ENCODE measurements around the gene DOCK8. TPM values are rescaled to one million over a fixed set of nuclear protein-coding genes. Genes with fewer than 3 reads are reported as not detected.

Gene DOCK8
- total RNA-seq, 1 donor from 2014 or later, result 4.4 TPM

GRCh38 chr9:459491-460444, 245.1 kb downstream of the DOCK8 start:
- H3K9me3 ChIP-seq (ENCODE audit: insufficient read depth, low read depth, low read length), result no peaks in the 10 kb centered on the region
- H3K27ac Mint-ChIP-seq (ENCODE audit: unreplicated experiment), result no peak overlapping the region
- no peaks in the 10 kb centered on the region for H3K79me2 ChIP-seq (ENCODE audit: insufficient read depth, low read length)
- no peak for DNase-seq (ENCODE audit: low read depth)
- no peak for FAIRE-seq
- H3K4me1 Mint-ChIP-seq (ENCODE audit: low read depth, unreplicated experiment), result peaks cover 1% of the 10 kb centered on the region
- H4K20me1 ChIP-seq (ENCODE audit: insufficient read depth, low read length), result no peaks in the 10 kb centered on the region
- TF ChIP-seq EZH2 (IDR thresholded peaks at IDR 0.05; ENCODE audit: insufficient read depth, low read length) (no peak), CTCF (IDR thresholded peaks at IDR 0.05; ENCODE audit: insufficient read depth, low read depth, low read length) (no peak)
- no peaks in the 10 kb centered on the region for H3K9me3 Mint-ChIP-seq (ENCODE audit: unreplicated experiment)
- no peak overlapping the region for H3K4me3 ChIP-seq (ENCODE audit: insufficient read depth, low read depth, low read length)
- peaks cover 2% of the 10 kb centered on the region for H3K27me3 ChIP-seq (ENCODE audit: insufficient read depth, low read length)
- no peak overlapping the region for H3K4me2 ChIP-seq (ENCODE audit: low read length)
- no peak overlapping the region for H3K4me3 Mint-ChIP-seq (ENCODE audit: unreplicated experiment)
- no peak overlapping the region for H2AFZ ChIP-seq (ENCODE audit: low read depth, low read length)
- H3K4me1 ChIP-seq (ENCODE audit: insufficient read depth, low read length), result no peaks in the 10 kb centered on the region
- no peaks in the 10 kb centered on the region for H3K36me3 ChIP-seq (ENCODE audit: insufficient read depth, low read length)
- no peak overlapping the region for H3K9ac ChIP-seq (ENCODE audit: low read length)
- no peak overlapping the region for H3K27ac ChIP-seq (ENCODE audit: low read depth, low read length)
- H3K27me3 Mint-ChIP-seq (ENCODE audit: low read depth, unreplicated experiment), result no peaks in the 10 kb centered on the region
- H3K36me3 Mint-ChIP-seq (ENCODE audit: low read depth, unreplicated experiment), result no peaks in the 10 kb centered on the region

- no peaks in the 10 kb centered on the region for H3K27me3 Mint-ChIP-seq (ENCODE audit: low read depth, unreplicated experiment)
- H3K4me3 ChIP-seq (ENCODE audit: insufficient read depth, low read depth, low read length), result no peak overlapping the region
- no peak overlapping the region for H3K4me2 ChIP-seq (ENCODE audit: low read length)
- no peak overlapping the region for H3K9ac ChIP-seq (ENCODE audit: low read length)
- H3K4me1 ChIP-seq (ENCODE audit: insufficient read depth, low read length), result no peaks in the 10 kb centered on the region
- FAIRE-seq (no peak), DNase-seq (ENCODE audit: low read depth) (no peak)
- H3K27ac ChIP-seq (ENCODE audit: low read depth, low read length), result no peak overlapping the region
- no peaks in the 10 kb centered on the region for H3K36me3 Mint-ChIP-seq (ENCODE audit: low read depth, unreplicated experiment)
- H3K79me2 ChIP-seq (ENCODE audit: insufficient read depth, low read length), result no peaks in the 10 kb centered on the region
- no peak overlapping the region for H3K4me3 Mint-ChIP-seq (ENCODE audit: unreplicated experiment)
- H3K27ac Mint-ChIP-seq (ENCODE audit: unreplicated experiment), result no peak overlapping the region
- peaks cover 2% of the 10 kb centered on the region for H3K27me3 ChIP-seq (ENCODE audit: insufficient read depth, low read length)
- H3K36me3 ChIP-seq (ENCODE audit: insufficient read depth, low read length), result no peaks in the 10 kb centered on the region
- H3K9me3 Mint-ChIP-seq (ENCODE audit: unreplicated experiment), result no peaks in the 10 kb centered on the region
- peaks cover 1% of the 10 kb centered on the region for H3K4me1 Mint-ChIP-seq (ENCODE audit: low read depth, unreplicated experiment)
- TF ChIP-seq CTCF (IDR thresholded peaks at IDR 0.05; ENCODE audit: insufficient read depth, low read depth, low read length), result no peak
- no peak for TF ChIP-seq EZH2 (IDR thresholded peaks at IDR 0.05; ENCODE audit: insufficient read depth, low read length)
- H2AFZ ChIP-seq (ENCODE audit: low read depth, low read length), result no peak overlapping the region
- H3K9me3 ChIP-seq (ENCODE audit: insufficient read depth, low read depth, low read length), result no peaks in the 10 kb centered on the region
- H4K20me1 ChIP-seq (ENCODE audit: insufficient read depth, low read length), result no peaks in the 10 kb centered on the region
These were observed 247.5 kb downstream of the DOCK8 start for GRCh38 chr9:462121-462520.

- no peak for FAIRE-seq
These were observed 247.9 kb downstream of the DOCK8 start for GRCh38 chr9:462606-463005.

More at GRCh38 chr9:462606-463005, 247.9 kb downstream of the DOCK8 start:
- Mint-ChIP-seq H3K4me1 (ENCODE audit: low read depth, unreplicated experiment) (peaks cover 1% of the 10 kb centered on the region), H3K4me3 (ENCODE audit: unreplicated experiment) (no peak overlapping the region), H3K36me3 (ENCODE audit: low read depth, unreplicated experiment) (no peaks in the 10 kb centered on the region), H3K27me3 (ENCODE audit: low read depth, unreplicated experiment) (no peaks in the 10 kb centered on the region), H3K27ac (ENCODE audit: unreplicated experiment) (no peak overlapping the region), H3K9me3 (ENCODE audit: unreplicated experiment) (no peaks in the 10 kb centered on the region)
- H3K27ac ChIP-seq (ENCODE audit: low read depth, low read length), result no peak overlapping the region
- no peaks in the 10 kb centered on the region for H3K79me2 ChIP-seq (ENCODE audit: insufficient read depth, low read length)
- H3K4me1 ChIP-seq (ENCODE audit: insufficient read depth, low read length), result no peaks in the 10 kb centered on the region
- H4K20me1 ChIP-seq (ENCODE audit: insufficient read depth, low read length), result no peaks in the 10 kb centered on the region
- TF ChIP-seq CTCF (IDR thresholded peaks at IDR 0.05; ENCODE audit: insufficient read depth, low read depth, low read length) (no peak), EZH2 (IDR thresholded peaks at IDR 0.05; ENCODE audit: insufficient read depth, low read length) (no peak)
- no peak overlapping the region for H3K4me2 ChIP-seq (ENCODE audit: low read length)
- H3K4me3 ChIP-seq (ENCODE audit: insufficient read depth, low read depth, low read length), result no peak overlapping the region
- DNase-seq (ENCODE audit: low read depth), result no peak
- H3K27me3 ChIP-seq (ENCODE audit: insufficient read depth, low read length), result peaks cover 2% of the 10 kb centered on the region
- no peak overlapping the region for H3K9ac ChIP-seq (ENCODE audit: low read length)
- no peaks in the 10 kb centered on the region for H3K9me3 ChIP-seq (ENCODE audit: insufficient read depth, low read depth, low read length)
- H3K36me3 ChIP-seq (ENCODE audit: insufficient read depth, low read length), result no peaks in the 10 kb centered on the region
- no peak overlapping the region for H2AFZ ChIP-seq (ENCODE audit: low read depth, low read length)
